Activated CD8-positive, alpha-beta memory T cell treated with anti-CD3 and anti-CD28 coated beads for 48 hours (primary cell): ENCODE measurements around the gene DOCK6.

Experiments used
- DNase-seq, 3 experiments: peaks; one replicate each; pipeline ENCODE4 v3.0.0-alpha.2; 2020; ENCODE audit warnings: low read depth in 2 of 3, low spot score in 2 of 3

Gene DOCK6

GRCh38 chr19:11225172-11225571 lies 37.2 kb downstream of the DOCK6 start:
- no peak for DNase-seq

GRCh38 chr19:11224429-11224828 lies 37.9 kb downstream of the DOCK6 start:
- no peak for DNase-seq

- no peak for DNase-seq
These were observed 39.1 kb downstream of the DOCK6 start for GRCh38 chr19:11223200-11223599.

DNA sequence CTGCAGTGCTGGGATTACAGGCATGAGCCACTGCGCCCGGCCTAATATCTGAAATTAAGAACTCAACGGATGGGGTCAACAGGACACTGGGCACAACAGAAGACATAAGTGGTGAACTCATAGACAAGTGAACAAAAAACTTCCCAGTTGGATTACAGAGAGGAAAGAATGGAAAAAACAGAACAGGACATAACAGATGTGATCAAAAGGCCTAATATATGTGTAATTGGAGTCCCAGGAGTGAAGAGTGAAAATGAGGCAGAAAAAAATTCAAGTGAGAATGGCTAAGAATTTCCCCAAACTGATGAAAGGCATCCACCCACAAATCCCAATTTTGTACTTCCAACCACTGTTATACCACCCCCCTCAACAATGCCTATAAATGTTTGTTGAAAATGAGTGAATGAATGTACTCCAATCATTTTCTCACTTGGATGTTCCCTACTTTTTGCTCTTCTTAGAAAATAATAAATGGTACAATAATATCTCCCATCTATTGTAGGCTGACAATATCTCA lies 41.2 kb downstream of the DOCK6 start:
- DNase-seq: no peak

DNA sequence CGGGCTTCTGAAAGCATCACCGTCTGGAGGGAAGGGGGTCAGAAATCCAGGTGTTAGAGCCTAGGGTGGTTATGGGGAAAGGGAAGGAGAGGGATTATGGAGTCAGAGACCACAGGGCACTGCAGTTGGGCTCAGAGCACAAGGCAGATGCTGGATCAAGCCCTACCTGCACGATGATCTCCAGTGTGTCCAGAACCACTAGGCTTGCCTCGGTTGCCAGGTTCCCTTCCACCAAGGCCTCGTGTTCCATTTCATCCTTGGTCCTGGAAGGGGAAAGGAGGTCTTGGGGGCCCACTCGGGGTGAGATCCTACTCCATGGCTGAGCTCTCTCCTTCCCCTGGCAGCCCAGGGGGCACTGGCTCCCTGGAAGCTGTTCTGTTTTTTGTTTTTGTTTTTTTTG lies 47.9 kb downstream of the DOCK6 start:
- DNase-seq: no peak

- DNase-seq: no peak
These were observed 51.7 kb downstream of the DOCK6 start for GRCh38 chr19:11210656-11210928.

GRCh38 chr19:11209839-11210655 lies 52.3 kb downstream of the DOCK6 start:
- no peak for DNase-seq

DNA sequence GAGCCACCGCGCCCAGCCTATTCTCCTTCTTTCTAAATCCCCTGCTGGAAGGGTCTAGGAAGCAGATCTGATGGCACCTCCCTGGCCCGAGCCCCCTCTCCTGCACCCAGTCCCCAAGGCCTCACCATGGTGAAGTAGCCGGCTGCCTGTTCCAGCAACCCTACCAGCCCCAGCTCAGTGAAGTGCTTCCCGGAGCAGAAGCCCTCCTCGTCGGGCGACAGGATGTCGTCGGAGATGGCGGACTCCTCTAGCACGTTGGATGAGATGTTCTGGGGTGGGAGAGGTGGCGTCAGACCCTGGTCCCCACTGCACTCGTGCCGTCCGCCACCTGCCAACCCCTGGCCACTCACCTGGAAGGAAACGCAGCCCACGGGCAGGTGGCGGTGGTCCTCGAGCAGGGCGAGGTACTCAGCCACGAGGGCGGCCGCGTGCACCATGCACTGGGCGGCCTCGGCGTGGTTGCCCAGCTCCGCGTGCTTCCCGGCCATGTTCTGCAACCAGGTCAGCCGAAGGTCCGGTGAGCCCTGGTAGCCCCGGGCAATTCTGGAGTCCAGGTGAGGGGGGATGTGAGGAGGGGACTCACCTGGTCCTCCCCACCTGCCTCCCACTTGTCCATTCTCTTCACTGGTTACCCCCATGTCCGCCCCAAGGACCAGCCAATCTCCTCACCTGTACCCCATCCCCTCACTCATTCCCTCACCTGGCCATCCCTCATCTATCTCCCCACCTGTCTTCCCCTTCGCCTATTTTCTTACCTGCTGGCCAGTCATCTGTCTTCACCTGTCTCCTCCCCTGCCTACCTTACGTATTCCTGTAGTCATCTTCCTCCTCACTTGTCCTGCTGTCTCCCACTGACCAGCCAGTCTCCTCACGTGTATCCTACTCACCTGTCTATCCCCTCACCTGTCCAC lies 53.5 kb downstream of the DOCK6 start:
- no peak for DNase-seq

GRCh38 chr19:11205939-11206570 lies 56.3 kb downstream of the DOCK6 start:
- DNase-seq: no peak

DNA sequence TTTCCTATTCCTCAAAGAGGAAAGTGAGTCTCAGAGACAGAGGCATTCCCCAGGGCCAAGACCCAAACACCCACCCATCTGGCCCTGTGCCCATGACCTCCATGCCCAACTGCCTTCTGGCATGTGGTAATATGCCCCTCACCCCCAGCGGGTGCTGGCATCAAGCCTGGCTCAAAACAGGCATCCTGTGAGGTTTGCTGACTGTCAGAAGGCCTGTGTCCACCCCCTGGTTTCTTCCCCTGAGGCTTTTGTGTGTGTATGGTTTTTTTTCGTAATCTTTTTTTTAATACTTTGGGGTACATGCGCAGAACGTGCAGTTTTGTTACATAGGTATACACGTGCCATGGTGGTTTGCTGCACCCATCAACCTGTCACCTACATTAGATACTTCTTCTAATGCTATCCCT lies 57.4 kb downstream of the DOCK6 start:
- no peak for DNase-seq

- no peak for DNase-seq
These were observed 58.2 kb downstream of the DOCK6 start for GRCh38 chr19:11204076-11204602.

GRCh38 chr19:11203194-11204075 lies 58.9 kb downstream of the DOCK6 start:
- DNase-seq: no peak

DNA sequence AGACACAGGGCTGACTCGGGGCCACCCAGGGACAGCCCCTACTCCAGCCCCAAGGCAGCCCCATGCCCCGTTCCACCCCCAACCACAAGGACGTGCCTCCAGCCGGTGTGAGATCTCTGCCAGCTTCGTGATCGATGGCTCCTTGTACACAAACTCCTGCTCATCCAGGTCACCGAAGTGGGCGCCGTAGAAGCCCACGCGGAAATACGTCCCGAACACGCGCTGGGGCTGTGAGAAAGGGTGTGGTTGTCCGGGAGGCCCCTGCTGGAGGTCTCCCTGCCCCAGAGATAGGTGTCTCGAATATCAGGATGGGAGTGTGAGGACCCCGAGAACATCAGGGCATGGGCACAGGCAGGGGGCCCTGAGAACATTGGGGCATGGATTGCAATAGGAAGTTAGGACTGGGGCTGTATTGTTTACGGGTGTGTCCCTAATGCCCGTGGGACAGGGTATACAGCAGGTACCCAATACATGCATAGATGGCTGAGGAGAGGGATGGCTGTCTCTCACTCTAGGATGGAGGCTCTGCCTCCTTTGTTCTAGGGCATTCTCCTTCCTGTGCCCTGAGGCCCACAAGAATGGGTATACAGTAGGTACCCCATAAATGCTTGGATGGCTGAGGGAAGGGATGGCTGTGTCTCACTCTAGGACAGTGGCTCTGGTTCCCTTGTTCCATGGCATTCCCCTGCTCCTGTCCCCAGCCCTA lies 59.7 kb downstream of the DOCK6 start:
- DNase-seq: no peak

DNA sequence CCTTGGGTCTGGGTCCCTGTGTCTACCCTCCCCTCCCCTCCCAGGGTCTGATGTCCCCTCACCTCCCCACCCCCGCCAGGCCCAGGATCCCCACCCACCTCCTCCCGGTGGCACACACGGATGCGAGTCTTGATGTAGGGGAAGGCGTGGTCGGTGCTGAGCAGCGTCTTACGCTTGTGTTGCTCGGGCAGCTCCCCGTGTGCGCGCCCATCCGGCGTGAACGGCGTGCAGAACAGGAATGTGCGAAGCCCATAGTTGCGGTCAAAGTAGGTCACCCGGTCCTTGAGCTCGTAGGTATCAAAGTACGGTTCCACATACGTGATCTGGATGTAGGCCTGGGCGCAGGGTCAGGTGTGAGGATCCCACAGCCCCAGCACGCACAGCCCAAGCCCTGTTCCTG lies 60.5 kb downstream of the DOCK6 start:
- no peak for DNase-seq

DNA sequence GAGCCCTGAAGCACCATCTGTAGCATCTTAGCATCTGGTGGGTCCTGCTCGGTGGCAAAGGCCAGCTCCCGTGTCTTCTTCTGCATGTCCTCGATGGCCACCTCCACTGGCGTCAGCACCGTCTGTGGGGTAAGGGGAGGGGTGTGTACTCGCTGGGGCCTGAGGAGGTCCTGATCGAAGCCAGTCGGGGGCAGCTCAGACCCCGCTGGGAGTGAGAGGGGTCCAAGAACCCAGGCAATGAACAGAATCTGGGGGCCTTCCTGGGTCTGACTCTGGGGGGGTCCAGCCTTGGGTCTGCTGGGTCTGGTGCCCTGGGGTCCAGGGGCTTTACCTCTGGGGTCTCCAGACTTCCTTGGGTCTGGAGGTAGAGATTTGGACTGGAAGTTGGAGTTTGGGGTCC lies 61.4 kb downstream of the DOCK6 start:
- DNase-seq: no peak

- no peak for DNase-seq
These were observed 62.2 kb downstream of the DOCK6 start for GRCh38 chr19:11200015-11200574.

DNA sequence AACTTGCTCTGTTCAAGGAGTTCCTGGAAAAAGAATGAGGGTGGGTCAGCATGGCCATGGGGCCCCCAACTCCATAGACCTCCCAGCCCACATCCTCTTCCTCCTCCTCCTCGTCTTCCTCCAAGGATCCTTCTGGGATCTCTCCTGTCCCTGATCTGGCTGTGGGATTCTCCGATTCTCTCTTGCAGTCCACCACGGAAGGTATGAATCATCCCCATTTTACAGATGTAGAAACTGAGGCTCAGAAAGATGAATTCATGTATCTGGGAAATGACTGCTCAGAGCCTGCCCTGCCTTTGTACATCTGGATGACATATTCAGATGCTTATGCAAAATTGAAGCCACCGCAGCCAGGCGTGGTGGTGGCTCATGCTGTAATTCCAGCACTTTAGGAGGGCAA lies 62.8 kb downstream of the DOCK6 start:
- no peak for DNase-seq

DNA sequence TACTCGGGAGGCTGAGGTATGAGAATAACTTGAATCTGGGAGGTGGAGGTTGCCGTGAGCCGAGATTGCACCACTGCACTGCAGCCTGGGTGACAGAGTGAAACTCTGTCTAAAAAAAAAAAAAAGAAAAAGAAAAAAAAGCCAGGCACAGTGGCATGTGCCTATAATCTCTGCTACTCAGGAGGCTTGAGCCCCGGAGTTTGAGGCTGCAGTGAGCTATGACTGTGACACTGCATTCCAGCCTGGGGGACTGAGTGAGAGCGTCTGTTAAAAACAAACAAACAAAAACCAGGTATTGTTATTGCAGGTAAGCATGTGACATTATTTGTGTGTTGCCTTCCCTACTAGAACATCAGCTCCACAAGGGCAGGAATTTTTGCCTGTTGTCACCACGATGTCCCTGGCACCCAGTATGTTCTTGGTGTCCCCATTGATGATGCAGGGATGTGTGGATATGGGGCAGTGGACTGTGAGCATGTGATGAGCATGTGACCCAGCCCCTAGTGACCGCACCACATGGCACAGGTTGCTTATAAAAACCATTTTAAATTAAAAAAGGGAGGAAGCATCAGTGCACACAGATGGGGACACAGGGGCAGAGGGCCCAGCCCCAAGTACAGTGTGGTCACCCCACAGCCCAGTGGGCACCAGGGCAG lies 63.4 kb downstream of the DOCK6 start:
- no peak for DNase-seq

DNA sequence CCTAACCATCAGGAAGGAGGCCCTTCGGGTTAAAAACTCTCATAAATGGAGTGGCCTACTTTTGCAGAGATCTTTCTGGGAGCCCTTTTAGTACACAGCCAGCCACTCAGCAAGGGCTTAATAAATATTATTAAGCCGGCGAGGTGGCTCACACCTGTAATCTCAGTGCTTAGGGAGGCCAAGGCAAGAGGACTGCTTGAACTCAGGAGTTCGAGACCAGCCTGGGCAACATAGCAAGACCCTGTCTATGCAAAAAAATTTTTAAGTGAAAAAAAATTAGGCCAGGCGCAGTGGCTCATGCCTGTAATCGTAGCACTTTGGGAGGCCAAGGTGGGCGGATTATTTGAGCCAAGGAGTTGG lies 64.2 kb downstream of the DOCK6 start:
- DNase-seq: no peak
